K562 (cell line): ENCODE data around the gene FCHSD1. TPM values are rescaled to one million over a fixed set of nuclear protein-coding genes. Genes with fewer than 3 reads are reported as not detected.

Experiments
- DDX20 ChIP-seq: fragments of 450-650 bp; IDR thresholded peaks from 2 replicates; pipeline ENCODE4 v1.6.1; 2016; ENCODE audit warnings: missing genetic modification characterization, low read depth, mild to moderate bottlenecking, missing compliant biosample characterization, moderate library complexity
- GTF2A2 ChIP-seq: IDR thresholded peaks from 2 replicates; pipeline ENCODE4 v1.6.1; 2016; ENCODE audit warnings: mild to moderate bottlenecking, missing genetic modification characterization, missing compliant biosample characterization
- HDGF ChIP-seq: fragments of 450-650 bp; IDR thresholded peaks from 2 replicates; pipeline ENCODE4 v1.6.1; 2016
- HMGN3 ChIP-seq: IDR thresholded peaks from 2 replicates; pipeline ENCODE4 v1.6.1; 2011; ENCODE audit warnings: borderline replicate concordance, low read depth, mild to moderate bottlenecking, mixed read lengths, low read length; ENCODE audit not compliant: insufficient read length; ENCODE audit errors: extremely low read depth
- HNRNPK ChIP-seq: fragments of 200-400 bp; formaldehyde crosslinking; IDR thresholded peaks from one replicate; pipeline ENCODE4 v1.6.1; 2018; ENCODE audit warnings: mild to moderate bottlenecking, low read depth, low read length; ENCODE audit not compliant: poor library complexity, severe bottlenecking
- KAT7 ChIP-seq: sonication (generic); formaldehyde crosslinking; IDR thresholded peaks from 2 replicates; pipeline ENCODE4 v1.8.0; 2022; ENCODE audit warnings: missing genetic modification reagents, mild to moderate bottlenecking, borderline replicate concordance
- KAT8 ChIP-seq: fragments of 450-650 bp; IDR thresholded peaks from 2 replicates; pipeline ENCODE4 v1.6.1; 2016; ENCODE audit warnings: low read depth, mild to moderate bottlenecking
- MAFK ChIP-seq: IDR thresholded peaks from 2 replicates; pipeline ENCODE4 v1.6.1; 2011; ENCODE audit warnings: low read length, improper control_type of control experiment
- MCM5 ChIP-seq: fragments of 450-650 bp; IDR thresholded peaks from 2 replicates; pipeline ENCODE4 v1.6.1; 2016; ENCODE audit warnings: low read depth
- MEF2D ChIP-seq: conservative IDR thresholded peaks from 2 replicates; pipeline ENCODE4 v1.6.1; 2016; ENCODE audit warnings: low read depth, missing genetic modification characterization, missing compliant biosample characterization
- PURB ChIP-seq: sonication (generic); formaldehyde crosslinking; IDR thresholded peaks from 2 replicates; pipeline ENCODE4 v1.9.0; 2021; ENCODE audit warnings: low read depth, mild to moderate bottlenecking, missing genetic modification reagents
- SMAD4 ChIP-seq: fragments of 250-450 bp; sonication (Bioruptor Pico); conservative IDR thresholded peaks from 2 replicates; pipeline ENCODE4 v1.8.0; 2021; ENCODE audit warnings: inconsistent platforms, mild to moderate bottlenecking, moderate library complexity
- SMC3 ChIP-seq: conservative IDR thresholded peaks from 2 replicates; pipeline ENCODE4 v1.6.1; 2011; ENCODE audit warnings: low read depth, low read length, improper control_type of control experiment; ENCODE audit not compliant: insufficient read depth
- STAG1 ChIP-seq: sonication (generic); formaldehyde crosslinking; IDR thresholded peaks from 2 replicates; pipeline ENCODE4 v1.5.0; 2020; ENCODE audit warnings: missing genetic modification reagents, borderline replicate concordance
- TARDBP ChIP-seq: fragments of 450-650 bp; IDR thresholded peaks from 2 replicates; pipeline ENCODE4 v1.6.1; 2016
- TBL1XR1 ChIP-seq, 2 experiments: IDR thresholded peaks; 2 replicates each; pipeline ENCODE4 v1.6.1; 2012; ENCODE audit warnings: improper control_type of control experiment in 2 of 2, low read length in 2 of 2, mild to moderate bottlenecking in 1 of 2
- ZNF436 ChIP-seq: fragments of 250-450, 450-650 bp; sonication (Bioruptor Pico); formaldehyde crosslinking; IDR thresholded peaks from 2 replicates; pipeline ENCODE4 v1.7.0; 2020; ENCODE audit warnings: mild to moderate bottlenecking
- ZNF76 ChIP-seq: fragments of 250-450 bp; sonication (Bioruptor Pico); IDR thresholded peaks from 2 replicates; pipeline ENCODE4 v1.4.0; 2020; ENCODE audit warnings: mild to moderate bottlenecking, moderate library complexity, borderline replicate concordance
- polyA plus RNA-seq, 8 experiments: library from polyadenylated mRNA; depleted of rRNA in 4 of 8; stranded (reverse) in 5 of 8; unstranded in 3 of 8; fragments of >200 nt; fragmentation: Nextera tagmentation in 2 of 8; fragmentation: Illumina TruSeq in 1 of 8; extraction: Ambion mirVana in 2 of 8; extraction: Trizol in 1 of 8; gene quantifications; 2 replicates each; pipeline versions ENCODE4 v1.2.1 to v1.2.3, GENCODE V29; 2011 to 2014; ENCODE audit warnings: inconsistent platforms in 1 of 8, missing spikeins in 1 of 8
- total RNA-seq, 7 experiments: library from RNA; depleted of rRNA in 6 of 7; stranded (reverse); fragments of >200 nt in 6 of 7; fragmentation: Illumina TruSeq in 2 of 7; extraction: Trizol in 2 of 7; gene quantifications; 2 replicates each; pipeline versions ENCODE4 v1.2.1 to v1.2.3, GENCODE V29; 2011 to 2021; ENCODE audit warnings: low replicate concordance in 1 of 7
- TF ChIP-seq, protein P1 (sequence below): fragments of 250-450 bp; sonication (Bioruptor Pico); IDR thresholded peaks from 2 replicates; pipeline ENCODE4 v1.6.1; 2021; ENCODE audit warnings: mild to moderate bottlenecking
- TF ChIP-seq, protein P2 (sequence below): fragments of 250-450 bp; sonication (Bioruptor Pico); IDR thresholded peaks from 2 replicates; pipeline ENCODE4 v1.8.0; 2021; ENCODE audit warnings: moderate library complexity, mild to moderate bottlenecking, inconsistent platforms
- TF ChIP-seq, protein P3 (sequence below): sonication (generic); formaldehyde crosslinking; IDR thresholded peaks from 2 replicates; pipeline ENCODE4 v1.9.0; 2022; ENCODE audit warnings: mild to moderate bottlenecking, missing genetic modification reagents
- TF ChIP-seq, protein P4 (sequence below): sonication (generic); formaldehyde crosslinking; IDR thresholded peaks from 2 replicates; pipeline ENCODE4 v1.8.1; 2022; ENCODE audit warnings: missing genetic modification reagents
- TF ChIP-seq, protein P5 (sequence below): fragments of 250-450 bp; sonication (Bioruptor Pico); IDR thresholded peaks from 2 replicates; pipeline ENCODE4 v1.8.0; 2021; ENCODE audit warnings: mild to moderate bottlenecking, moderate library complexity
- TF ChIP-seq, protein P6 (sequence below): fragments of 250-450 bp; sonication (Bioruptor Pico); IDR thresholded peaks from 2 replicates; pipeline ENCODE4 v1.4.0; 2020

The FCHSD1 gene
- total and polyA plus RNA-seq, 9 of the 15 experiments (the other 6 are each of a cell fraction or from before 2014, with no cell fraction given): 0.35 to 37.5 (median 13.6) TPM

DNA sequence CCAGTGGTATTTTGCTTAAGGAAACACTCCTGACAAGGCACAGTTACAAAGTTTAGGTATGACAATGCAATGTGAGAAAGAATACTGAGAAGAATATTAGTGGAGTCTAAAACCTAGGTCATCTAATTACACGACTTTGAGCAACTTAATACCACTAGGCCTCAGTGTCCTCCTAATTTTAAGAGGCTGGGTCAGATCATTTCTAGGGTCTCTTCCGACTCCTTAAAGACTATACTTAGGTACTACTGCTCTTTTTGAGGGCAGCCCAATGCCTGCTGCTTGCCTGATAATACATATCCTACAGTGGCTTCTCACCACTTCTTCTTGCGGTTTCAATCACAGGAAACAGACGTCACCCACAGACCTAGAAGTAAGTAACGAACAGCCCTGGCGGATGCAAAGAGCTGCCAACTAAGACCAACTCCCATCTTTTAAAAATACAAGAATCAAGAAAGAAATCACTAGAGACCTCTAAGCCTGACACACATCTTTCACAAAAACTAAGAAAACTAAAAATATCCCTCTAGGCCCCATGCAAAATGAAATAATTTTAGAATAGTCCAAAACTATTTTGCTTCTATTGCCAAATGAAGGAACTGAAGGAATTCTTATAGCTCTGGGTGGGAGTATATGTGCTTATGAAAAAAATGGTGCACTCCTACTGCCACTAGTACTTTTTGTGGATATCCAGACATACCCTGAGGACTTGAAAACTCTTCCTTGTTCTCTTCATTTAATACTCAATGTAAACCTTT is 45.5 kb downstream of the FCHSD1 start (continued):
- TF ChIP-seq, protein P1, sequence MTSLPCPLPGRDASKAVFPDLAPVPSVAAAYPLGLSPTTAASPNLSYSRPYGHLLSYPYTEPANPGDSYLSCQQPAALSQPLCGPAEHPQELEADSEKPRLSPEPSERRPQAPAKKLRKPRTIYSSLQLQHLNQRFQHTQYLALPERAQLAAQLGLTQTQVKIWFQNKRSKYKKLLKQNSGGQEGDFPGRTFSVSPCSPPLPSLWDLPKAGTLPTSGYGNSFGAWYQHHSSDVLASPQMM: no peak
- TF ChIP-seq MCM5: no peak
- TF ChIP-seq SMAD4: peak; percentile 84
- TF ChIP-seq, protein P2, sequence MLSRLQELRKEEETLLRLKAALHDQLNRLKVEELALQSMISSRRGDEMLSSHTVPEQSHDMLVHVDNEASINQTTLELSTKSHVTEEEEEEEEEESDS (CRISPR knock-in tag): no peak
- TF ChIP-seq KAT8: no peak
- no peak for TF ChIP-seq HDGF
- peak; percentile 31; the same call in 1 of the 2 replicates for TF ChIP-seq TARDBP
- TF ChIP-seq TBL1XR1 (IDR thresholded peaks at IDR 0.05; ENCODE audit: low read length in 2 of 2): peak in 1 of 2 experiments; percentile 76; a peak in 2 of 4 replicates
- no peak for TF ChIP-seq ZNF76 (CRISPR knock-in tag)
- TF ChIP-seq HMGN3: no peak
- TF ChIP-seq, protein P3, sequence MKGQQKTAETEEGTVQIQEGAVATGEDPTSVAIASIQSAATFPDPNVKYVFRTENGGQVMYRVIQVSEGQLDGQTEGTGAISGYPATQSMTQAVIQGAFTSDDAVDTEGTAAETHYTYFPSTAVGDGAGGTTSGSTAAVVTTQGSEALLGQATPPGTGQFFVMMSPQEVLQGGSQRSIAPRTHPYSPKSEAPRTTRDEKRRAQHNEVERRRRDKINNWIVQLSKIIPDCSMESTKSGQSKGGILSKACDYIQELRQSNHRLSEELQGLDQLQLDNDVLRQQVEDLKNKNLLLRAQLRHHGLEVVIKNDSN (CRISPR knock-in tag): no peak
- no peak for TF ChIP-seq STAG1 (CRISPR knock-in tag)
- TF ChIP-seq, protein P4, sequence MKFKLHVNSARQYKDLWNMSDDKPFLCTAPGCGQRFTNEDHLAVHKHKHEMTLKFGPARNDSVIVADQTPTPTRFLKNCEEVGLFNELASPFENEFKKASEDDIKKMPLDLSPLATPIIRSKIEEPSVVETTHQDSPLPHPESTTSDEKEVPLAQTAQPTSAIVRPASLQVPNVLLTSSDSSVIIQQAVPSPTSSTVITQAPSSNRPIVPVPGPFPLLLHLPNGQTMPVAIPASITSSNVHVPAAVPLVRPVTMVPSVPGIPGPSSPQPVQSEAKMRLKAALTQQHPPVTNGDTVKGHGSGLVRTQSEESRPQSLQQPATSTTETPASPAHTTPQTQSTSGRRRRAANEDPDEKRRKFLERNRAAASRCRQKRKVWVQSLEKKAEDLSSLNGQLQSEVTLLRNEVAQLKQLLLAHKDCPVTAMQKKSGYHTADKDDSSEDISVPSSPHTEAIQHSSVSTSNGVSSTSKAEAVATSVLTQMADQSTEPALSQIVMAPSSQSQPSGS (CRISPR knock-in tag): no peak
- TF ChIP-seq HNRNPK: no peak
- TF ChIP-seq SMC3: no peak
- no peak for TF ChIP-seq PURB (CRISPR knock-in tag)
- no peak for TF ChIP-seq DDX20 (tag)
- peak; percentile 13; the same call in 1 of the 2 replicates for TF ChIP-seq MAFK
- TF ChIP-seq, protein P5, sequence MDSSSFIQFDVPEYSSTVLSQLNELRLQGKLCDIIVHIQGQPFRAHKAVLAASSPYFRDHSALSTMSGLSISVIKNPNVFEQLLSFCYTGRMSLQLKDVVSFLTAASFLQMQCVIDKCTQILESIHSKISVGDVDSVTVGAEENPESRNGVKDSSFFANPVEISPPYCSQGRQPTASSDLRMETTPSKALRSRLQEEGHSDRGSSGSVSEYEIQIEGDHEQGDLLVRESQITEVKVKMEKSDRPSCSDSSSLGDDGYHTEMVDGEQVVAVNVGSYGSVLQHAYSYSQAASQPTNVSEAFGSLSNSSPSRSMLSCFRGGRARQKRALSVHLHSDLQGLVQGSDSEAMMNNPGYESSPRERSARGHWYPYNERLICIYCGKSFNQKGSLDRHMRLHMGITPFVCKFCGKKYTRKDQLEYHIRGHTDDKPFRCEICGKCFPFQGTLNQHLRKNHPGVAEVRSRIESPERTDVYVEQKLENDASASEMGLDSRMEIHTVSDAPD (CRISPR knock-in tag): no peak
- 0 out of 2 replicates have a peak, but pooled peaks have one; percentile 32 for TF ChIP-seq MEF2D (tag)
- no peak for TF ChIP-seq ZNF436 (CRISPR knock-in tag)
- TF ChIP-seq, protein P6, sequence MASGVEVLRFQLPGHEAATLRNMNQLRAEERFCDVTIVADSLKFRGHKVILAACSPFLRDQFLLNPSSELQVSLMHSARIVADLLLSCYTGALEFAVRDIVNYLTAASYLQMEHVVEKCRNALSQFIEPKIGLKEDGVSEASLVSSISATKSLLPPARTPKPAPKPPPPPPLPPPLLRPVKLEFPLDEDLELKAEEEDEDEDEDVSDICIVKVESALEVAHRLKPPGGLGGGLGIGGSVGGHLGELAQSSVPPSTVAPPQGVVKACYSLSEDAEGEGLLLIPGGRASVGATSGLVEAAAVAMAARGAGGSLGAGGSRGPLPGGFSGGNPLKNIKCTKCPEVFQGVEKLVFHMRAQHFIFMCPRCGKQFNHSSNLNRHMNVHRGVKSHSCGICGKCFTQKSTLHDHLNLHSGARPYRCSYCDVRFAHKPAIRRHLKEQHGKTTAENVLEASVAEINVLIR: peak; percentile 74
- no peak for TF ChIP-seq KAT7 (CRISPR knock-in tag)
- TF ChIP-seq GTF2A2 (tag): no peak
